Measurements from ENCODE around the gene SLC37A2. TPM values are rescaled to one million over a fixed set of nuclear protein-coding genes. Genes with fewer than 3 reads are reported as not detected.
"Not testable (repeated sequence)": the region's sequence is repeated elsewhere in the genome, so short reads cannot be mapped to it uniquely, and the experiment has no call there.

Gene SLC37A2
- total RNA-seq: 0.51 and 0.70 TPM in 2 replicates

GRCh38 chr11:125062931-125063428 is at the start of gene SLC37A2:
TSS of gene SLC37A2 (plus strand) at chr11:125063305. CDS start at chr11:125063368, 63 bp downstream.
- peak; percentile 65 for DNase-seq

GRCh38 chr11:125016413-125016812 is 46.7 kb upstream of the SLC37A2 start:
- no peak for DNase-seq

GRCh38 chr11:125020342-125020741 is 42.8 kb upstream of the SLC37A2 start:
- DNase-seq: no peak

- no peak for DNase-seq
Measured at GRCh38 chr11:125022551-125022950, 40.6 kb upstream of the SLC37A2 start.

- no peak for DNase-seq
Measured at GRCh38 chr11:125025968-125026367, 37.1 kb upstream of the SLC37A2 start.

- DNase-seq: not testable (repeated sequence)
Measured at GRCh38 chr11:125029431-125029830, 33.7 kb upstream of the SLC37A2 start.

- DNase-seq: peak; percentile 78
Measured at GRCh38 chr11:125036933-125037332, 26.2 kb upstream of the SLC37A2 start.

GRCh38 chr11:125049164-125049792 is 13.8 kb upstream of the SLC37A2 start:
- DNase-seq: no peak

- DNase-seq: no peak
Measured at GRCh38 chr11:125052047-125052446, 11.1 kb upstream of the SLC37A2 start.

GRCh38 chr11:125053167-125053566 is 9.9 kb upstream of the SLC37A2 start:
- DNase-seq: no peak

- DNase-seq: no peak
Measured at GRCh38 chr11:125055107-125055715, 7.9 kb upstream of the SLC37A2 start.

GRCh38 chr11:125056111-125056510 is 7.0 kb upstream of the SLC37A2 start:
- DNase-seq: not testable (repeated sequence)

GRCh38 chr11:125056931-125057692 is 6.0 kb upstream of the SLC37A2 start:
- DNase-seq: no peak

- DNase-seq: no peak
Measured at GRCh38 chr11:125057693-125058016, 5.5 kb upstream of the SLC37A2 start.

- DNase-seq: no peak
Measured at GRCh38 chr11:125061281-125061680, 1.8 kb upstream of the SLC37A2 start.

- no peak for DNase-seq
Measured at GRCh38 chr11:125062218-125062930, 731 bp upstream of the SLC37A2 start.

GRCh38 chr11:125063429-125064043 is 431 bp downstream of the SLC37A2 start:
- peak; percentile 8 for DNase-seq

GRCh38 chr11:125064070-125064469 is 965 bp downstream of the SLC37A2 start:
- DNase-seq: no peak

GRCh38 chr11:125068368-125068767 is 5.3 kb downstream of the SLC37A2 start:
- DNase-seq: no peak

GRCh38 chr11:125069008-125069407 is 5.9 kb downstream of the SLC37A2 start:
- DNase-seq: no peak

- DNase-seq: no peak
Measured at GRCh38 chr11:125069796-125070195, 6.7 kb downstream of the SLC37A2 start.

- peak; percentile 46 for DNase-seq
Measured at GRCh38 chr11:125070699-125071254, 7.7 kb downstream of the SLC37A2 start.

Data from dermis blood vessel endothelial cell (primary cell).